Activated CD8-positive, alpha-beta T cell treated with anti-CD3 and anti-CD28 coated beads for 36 hours (primary cell): ENCODE results near the gene SEMA4F. TPM values are rescaled to one million over a fixed set of nuclear protein-coding genes. Genes with fewer than 3 reads are reported as not detected.

Source experiments
- ATAC-seq: fragments of 200-7000 bp; cut with Tn5 transposase; one replicate; pipeline ENCODE4 v1.10.0; 2021; ENCODE audit warnings: mild to moderate bottlenecking, moderate library complexity
- CTCF ChIA-PET: fragments of 350-600 bp; sonication (Branson Sonifier 250); formaldehyde crosslinking; loops from one replicate; lab custom pipeline; 2021; ENCODE audit warnings: antibody characterized with exemption; lab: Charles Lee
- POLR2A ChIA-PET: fragments of 350-600 bp; sonication (Branson Sonifier 250); formaldehyde crosslinking; loops from one replicate; lab custom pipeline; 2021; ENCODE audit warnings: antibody characterized with exemption; lab: Charles Lee
- DNase-seq: peaks from one replicate; pipeline ENCODE4 v3.0.0-alpha.2; 2020
- H3K27ac Mint-ChIP-seq: one replicate; pipeline ENCODE4 v1.8.0; 2021; ENCODE audit warnings: mild to moderate bottlenecking, mixed read lengths
- H3K27me3 Mint-ChIP-seq: one replicate; pipeline ENCODE4 v1.8.0; 2021; ENCODE audit warnings: mixed read lengths
- H3K36me3 Mint-ChIP-seq: one replicate; pipeline ENCODE4 v1.8.0; 2021; ENCODE audit warnings: low read depth, mixed read lengths
- H3K4me1 Mint-ChIP-seq: one replicate; pipeline ENCODE4 v1.8.0; 2021; ENCODE audit warnings: low read depth, mixed read lengths
- H3K4me3 Mint-ChIP-seq: one replicate; pipeline ENCODE4 v1.8.0; 2021; ENCODE audit warnings: mild to moderate bottlenecking, moderate library complexity, mixed read lengths
- H3K9me3 Mint-ChIP-seq: one replicate; pipeline ENCODE4 v1.8.0; 2021; ENCODE audit warnings: mixed read lengths
- intact Hi-C: fragments of 100-400 bp; cut with micrococcal nuclease; formaldehyde crosslinking; loops from one replicate; pipeline ENCODE4 v1.10.0; 2022
- total RNA-seq, 2 experiments: library from RNA; stranded (reverse); gene quantifications; one replicate each; pipeline ENCODE4 v1.2.3, GENCODE V29; 2021
- TF ChIP-seq, protein P1 (sequence below): fragments of 200-600 bp; IDR thresholded peaks from one replicate; pipeline ENCODE4 v1.8.0; 2022; ENCODE audit warnings: antibody characterized with exemption, mild to moderate bottlenecking

The SEMA4F gene
- total RNA-seq, 2 experiments from 2014 or later, result 3.1 to 4.2 TPM

- intact Hi-C loops, result no loop called here
- Mint-ChIP-seq H3K9me3 (no peaks in the 10 kb centered on the region), H3K4me3 (no peak overlapping the region), H3K27me3 (no peaks in the 10 kb centered on the region), H3K27ac (no peak overlapping the region), H3K4me1 (no peaks in the 10 kb centered on the region), H3K36me3 (no peaks in the 10 kb centered on the region)
- CTCF ChIA-PET, result no interaction called here
- TF ChIP-seq, protein P1, sequence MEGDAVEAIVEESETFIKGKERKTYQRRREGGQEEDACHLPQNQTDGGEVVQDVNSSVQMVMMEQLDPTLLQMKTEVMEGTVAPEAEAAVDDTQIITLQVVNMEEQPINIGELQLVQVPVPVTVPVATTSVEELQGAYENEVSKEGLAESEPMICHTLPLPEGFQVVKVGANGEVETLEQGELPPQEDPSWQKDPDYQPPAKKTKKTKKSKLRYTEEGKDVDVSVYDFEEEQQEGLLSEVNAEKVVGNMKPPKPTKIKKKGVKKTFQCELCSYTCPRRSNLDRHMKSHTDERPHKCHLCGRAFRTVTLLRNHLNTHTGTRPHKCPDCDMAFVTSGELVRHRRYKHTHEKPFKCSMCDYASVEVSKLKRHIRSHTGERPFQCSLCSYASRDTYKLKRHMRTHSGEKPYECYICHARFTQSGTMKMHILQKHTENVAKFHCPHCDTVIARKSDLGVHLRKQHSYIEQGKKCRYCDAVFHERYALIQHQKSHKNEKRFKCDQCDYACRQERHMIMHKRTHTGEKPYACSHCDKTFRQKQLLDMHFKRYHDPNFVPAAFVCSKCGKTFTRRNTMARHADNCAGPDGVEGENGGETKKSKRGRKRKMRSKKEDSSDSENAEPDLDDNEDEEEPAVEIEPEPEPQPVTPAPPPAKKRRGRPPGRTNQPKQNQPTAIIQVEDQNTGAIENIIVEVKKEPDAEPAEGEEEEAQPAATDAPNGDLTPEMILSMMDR, result no peak
- DNase-seq (no peak), ATAC-seq (no peak)
- POLR2A ChIA-PET, result interaction anchor here (1.6 kb wide), 1 partner anchor 27 kb away, joined by 4 read pairs; the partner anchor contains the start of gene M1AP
Measured at GRCh38 chr2:74675090-74675489, 21.0 kb downstream of the SEMA4F start.

DNA sequence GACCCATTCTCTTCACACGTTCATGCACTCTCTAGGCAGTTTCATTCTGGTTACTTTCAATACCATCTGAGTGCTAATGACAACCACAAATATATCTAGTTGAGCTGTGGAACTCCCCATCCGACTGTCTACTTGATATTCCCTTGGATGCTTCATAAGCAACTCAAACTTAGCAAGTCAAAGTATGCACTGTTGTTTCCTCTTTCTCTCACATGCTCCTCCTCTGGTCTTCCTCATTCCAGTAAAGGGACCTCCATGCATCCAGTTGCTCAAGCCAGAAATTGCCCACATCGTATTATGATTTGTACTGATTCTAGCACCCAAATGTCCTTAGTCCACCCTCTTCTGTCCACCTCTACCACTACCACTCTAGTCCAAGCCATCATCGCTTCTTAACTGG is 22.3 kb downstream of the SEMA4F start:
- Mint-ChIP-seq H3K4me1 (no peaks in the 10 kb centered on the region), H3K36me3 (no peaks in the 10 kb centered on the region), H3K27ac (no peak overlapping the region), H3K9me3 (no peaks in the 10 kb centered on the region), H3K27me3 (no peaks in the 10 kb centered on the region), H3K4me3 (no peak overlapping the region)
- no peak for DNase-seq
- intact Hi-C loops, result no loop called here
- CTCF ChIA-PET, result no interaction called here
- POLR2A ChIA-PET, result interaction anchor here (1.6 kb wide), 1 partner anchor 29 kb away, joined by 4 read pairs; the partner anchor contains the start of gene M1AP
- TF ChIP-seq, protein P1, result no peak
- ATAC-seq, result no peak

GRCh38 chr2:74679615-74680014 is 25.6 kb downstream of the SEMA4F start:
- POLR2A ChIA-PET, result interaction anchor here (1.7 kb wide), 1 partner anchor 19 kb away, joined by 3 read pairs; no protein-coding TSS in a partner anchor
- Mint-ChIP-seq H3K4me3 (no peak overlapping the region), H3K27ac (no peak overlapping the region), H3K4me1 (no peaks in the 10 kb centered on the region), H3K36me3 (no peaks in the 10 kb centered on the region), H3K27me3 (no peaks in the 10 kb centered on the region), H3K9me3 (no peaks in the 10 kb centered on the region)
- DNase-seq, result no peak
- CTCF ChIA-PET, result interaction anchor here (1.5 to 2.0 kb wide), 2 partner anchors 11 to 34 kb away, joined by 4 to 5 read pairs; no protein-coding TSS in a partner anchor
- intact Hi-C loops, result no loop called here
- ATAC-seq, result no peak
- TF ChIP-seq, protein P1, result no peak

DNA sequence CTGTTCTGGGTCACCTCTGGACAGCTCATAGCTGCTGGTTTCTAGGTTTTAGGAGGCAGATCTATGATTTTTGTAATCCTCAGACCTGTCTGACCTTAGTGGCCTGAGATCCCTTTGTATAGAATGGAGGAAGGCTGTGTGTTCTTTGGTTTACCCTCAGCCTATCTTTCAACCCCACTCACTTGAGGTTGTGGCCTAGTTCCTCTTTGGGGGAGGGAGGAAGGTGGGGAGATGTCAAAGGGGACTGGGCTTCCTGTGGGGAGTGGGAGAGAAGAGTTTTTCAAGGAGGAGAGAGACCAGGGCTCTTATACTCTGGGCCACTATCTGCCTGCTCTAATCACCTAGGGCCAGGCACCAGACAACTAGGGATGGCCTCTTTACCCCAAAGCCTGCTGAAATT is 28.5 kb downstream of the SEMA4F start:
- ATAC-seq (no peak), DNase-seq (no peak)
- Mint-ChIP-seq H3K4me1 (no peaks in the 10 kb centered on the region), H3K27me3 (no peaks in the 10 kb centered on the region), H3K4me3 (no peak overlapping the region), H3K27ac (no peak overlapping the region), H3K9me3 (no peaks in the 10 kb centered on the region), H3K36me3 (no peaks in the 10 kb centered on the region)
- TF ChIP-seq, protein P1, result no peak
- ChIA-PET POLR2A (no interaction called here), CTCF (no interaction called here)
- intact Hi-C loops, result no loop called here

- intact Hi-C loops, result no loop called here
- H3K27me3 Mint-ChIP-seq, result no peaks in the 10 kb centered on the region
- H3K4me1 Mint-ChIP-seq, result no peaks in the 10 kb centered on the region
- H3K36me3 Mint-ChIP-seq, result no peaks in the 10 kb centered on the region
- no peak overlapping the region for H3K4me3 Mint-ChIP-seq
- POLR2A ChIA-PET, result no interaction called here
- no peak overlapping the region for H3K27ac Mint-ChIP-seq
- TF ChIP-seq, protein P1, result no peak
- no peak for ATAC-seq
- no peak for DNase-seq
- no peaks in the 10 kb centered on the region for H3K9me3 Mint-ChIP-seq
- CTCF ChIA-PET, result no interaction called here
Measured at GRCh38 chr2:74685408-74685807, 31.4 kb downstream of the SEMA4F start.
